Measurements from ENCODE around the gene DKKL1. TPM values are rescaled to one million over a fixed set of nuclear protein-coding genes. Genes with fewer than 3 reads are reported as not detected.

The DKKL1 gene
- total and polyA plus RNA-seq, 2 of the 4 experiments (the other 2 are of a cell fraction) = 0.67 TPM; not detected in 1

DNA sequence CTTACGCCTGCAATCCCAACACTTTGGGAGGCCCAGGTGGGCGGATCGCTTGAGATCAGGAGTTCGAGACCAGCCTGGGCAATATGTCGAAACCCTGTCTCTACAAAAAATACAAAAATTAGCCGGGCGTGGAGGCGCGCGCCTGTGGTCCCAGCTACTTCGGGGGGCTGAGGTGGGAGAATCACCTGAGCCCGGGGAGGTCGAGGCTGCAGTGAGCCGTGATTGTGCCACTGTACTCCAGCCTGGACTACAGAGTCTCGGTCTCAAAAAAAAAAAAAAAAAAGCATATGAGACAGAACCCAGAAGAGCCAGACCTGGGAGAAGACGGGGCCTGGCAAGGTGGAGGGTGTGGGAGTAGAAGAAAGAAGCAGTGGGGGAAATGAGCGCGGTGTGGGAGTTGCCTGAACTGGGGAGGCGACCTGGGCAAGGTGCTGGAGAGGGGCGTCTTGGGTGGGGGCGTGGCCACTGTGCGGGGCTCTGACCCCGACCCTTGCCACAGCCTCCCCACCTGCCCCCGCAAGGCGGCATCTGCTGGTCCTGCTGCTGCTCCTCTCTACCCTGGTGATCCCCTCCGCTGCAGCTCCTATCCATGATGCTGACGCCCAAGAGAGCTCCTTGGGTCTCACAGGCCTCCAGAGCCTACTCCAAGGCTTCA lies 533 bp downstream of the DKKL1 start:
- peak overlapping the region in 1 of 2 experiments; percentile 72; a peak in 2 of 4 replicates for H4K8ac ChIP-seq (ENCODE audit: low read depth in 2 of 2, low read length in 2 of 2)
- no TSS peak for BruUV-seq (replicated peaks)
- H3K9me3 ChIP-seq (ENCODE audit: control insufficient read depth, insufficient read depth, low read length) = peaks cover 4% of the 10 kb centered on the region
- H3K18ac ChIP-seq (ENCODE audit: low read depth, low read length) = no peak overlapping the region; the same call in 1 of the 2 replicates
- DNase-seq (no peak), ATAC-seq (ENCODE audit: low read depth) (no peak)
- no peak overlapping the region for H3K56ac ChIP-seq (ENCODE audit: extremely low read depth, insufficient read depth, low read length)
- peak overlapping the region; percentile 22 for H3K4me3 ChIP-seq (ENCODE audit: insufficient read depth, low read depth, low read length)
- peaks cover 8 to 35% of the 10 kb centered on the region in 2 experiments for H3K79me1 ChIP-seq (ENCODE audit: low read depth in 1 of 2, low read length in 2 of 2)
- H2AK9ac ChIP-seq (replicated peaks; ENCODE audit: low read depth, low read length, poor library complexity) = peak overlapping the region; percentile 65
- in situ Hi-C loops (cut with MboI; ENCODE audit: low sequenced_read_pairs) (no loop called here), dilution Hi-C loops (cut with HindIII; ENCODE audit: low sequenced_read_pairs, unreplicated experiment) (no loop called here), intact Hi-C loops (cut with micrococcal nuclease) (no loop called here)
- H3K14ac ChIP-seq (replicated peaks; ENCODE audit: low read depth, low read length) = no peak overlapping the region
- peak overlapping the region; percentile 41 for H3K4me2 ChIP-seq (ENCODE audit: low read depth, low read length)
- no peak overlapping the region for H2BK5ac ChIP-seq (ENCODE audit: low read depth, low read length, poor library complexity, severe bottlenecking)
- H2BK15ac ChIP-seq (ENCODE audit: low read depth, low read length) = no peak overlapping the region
- no peaks in the 10 kb centered on the region for H3K27me3 ChIP-seq (ENCODE audit: control insufficient read depth, insufficient read depth, low read length)
- peaks cover 5% of the 10 kb centered on the region for H3K36me3 ChIP-seq (ENCODE audit: control insufficient read depth, insufficient read depth, low read length)
- no peak overlapping the region for H3K23ac ChIP-seq (ENCODE audit: low read depth, low read length)
- H3K27ac ChIP-seq (ENCODE audit: insufficient read depth, low read length) = peak overlapping the region; percentile 7; the same call in 1 of the 2 replicates
- ChIA-PET POLR2A (ENCODE audit: unreplicated experiment) (no interaction called here), CTCF (no interaction called here)
- peaks cover 2% of the 10 kb centered on the region; the same call in 1 of the 2 replicates for H3K4me1 ChIP-seq (ENCODE audit: control insufficient read depth, insufficient read depth, low read length)
- H4K5ac ChIP-seq (ENCODE audit: low read depth, low read length) = no peak overlapping the region
- peak overlapping the region; percentile 42 for H3K4ac ChIP-seq (ENCODE audit: low read depth, low read length)
- no peak overlapping the region for H2BK20ac ChIP-seq (ENCODE audit: low read depth, low read length)
- no peak for TF ChIP-seq RFX5 (IDR thresholded peaks at IDR 0.05; ENCODE audit: low read depth, low read length)
- TF ChIP-seq RAD21 (IDR thresholded peaks at IDR 0.05; ENCODE audit: low read length) = no peak
- no peak for TF ChIP-seq CEBPB (IDR thresholded peaks at IDR 0.05; ENCODE audit: low read depth, low read length)
- TF ChIP-seq MAFK (IDR thresholded peaks at IDR 0.05; ENCODE audit: low read depth, low read length) = no peak
- no peak for TF ChIP-seq MAZ (IDR thresholded peaks at IDR 0.05; ENCODE audit: borderline replicate concordance, low read depth, low read length)
- TF ChIP-seq BHLHE40 (IDR thresholded peaks at IDR 0.05; ENCODE audit: low read depth, low read length) = no peak
- TF ChIP-seq NFE2L2 (IDR thresholded peaks at IDR 0.05; ENCODE audit: low read depth, low read length) = no peak
- TF ChIP-seq, protein P1, sequence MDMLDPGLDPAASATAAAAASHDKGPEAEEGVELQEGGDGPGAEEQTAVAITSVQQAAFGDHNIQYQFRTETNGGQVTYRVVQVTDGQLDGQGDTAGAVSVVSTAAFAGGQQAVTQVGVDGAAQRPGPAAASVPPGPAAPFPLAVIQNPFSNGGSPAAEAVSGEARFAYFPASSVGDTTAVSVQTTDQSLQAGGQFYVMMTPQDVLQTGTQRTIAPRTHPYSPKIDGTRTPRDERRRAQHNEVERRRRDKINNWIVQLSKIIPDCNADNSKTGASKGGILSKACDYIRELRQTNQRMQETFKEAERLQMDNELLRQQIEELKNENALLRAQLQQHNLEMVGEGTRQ (IDR thresholded peaks at IDR 0.05; ENCODE audit: low read depth, low read length) = no peak
- TF ChIP-seq FOS (IDR thresholded peaks at IDR 0.05; ENCODE audit: low read depth, low read length) = no peak
- H2BK120ac ChIP-seq (ENCODE audit: low read depth, low read length) = no peak overlapping the region
- no peaks in the 10 kb centered on the region for H4K20me1 ChIP-seq (ENCODE audit: insufficient read depth, low read length)
- peaks cover 7% of the 10 kb centered on the region; the same call in 1 of the 2 replicates for H3K9me1 ChIP-seq (ENCODE audit: insufficient read depth, low read length)
- WGBS, 2 experiments (ENCODE audit: extremely low coverage in 2 of 2, insufficient read length in 1 of 2) = 59% methylated on average over 5 of the region's 27 CpGs; no CpG with 5 or more reads in 1 of the 2 experiments
- peak overlapping the region; percentile 94 for H2AFZ ChIP-seq (replicated peaks; ENCODE audit: low read length, poor library complexity)
- H2AK5ac ChIP-seq (ENCODE audit: low read depth, low read length) = 0 out of 2 replicates have a peak overlapping the region, but pooled peaks have one; percentile 33
- H3K9ac ChIP-seq (ENCODE audit: low read depth, low read length) = no peak overlapping the region
- H4K91ac ChIP-seq (ENCODE audit: insufficient read depth, low read depth, low read length) = no peak overlapping the region
